Activated CD8-positive, alpha-beta memory T cell treated with anti-CD3 and anti-CD28 coated beads, Interleukin-2, amount 50 U/mL, for 24 hours (primary cell): ENCODE data around the gene MYCN.

Experiments used
- DNase-seq: peaks from one replicate; pipeline ENCODE4 v3.0.0-alpha.2; 2020; ENCODE audit errors: extremely low read depth

MYCN gene

GRCh38 chr2:15931319-15931890, 8.9 kb upstream of the MYCN start:
- DNase-seq = no peak

GRCh38 chr2:15931950-15932349, 8.4 kb upstream of the MYCN start:
- DNase-seq = no peak

GRCh38 chr2:15932394-15933183, 7.8 kb upstream of the MYCN start:
- no peak for DNase-seq

- DNase-seq = no peak
Observed at GRCh38 chr2:15933184-15933845, 7.0 kb upstream of the MYCN start.

- DNase-seq = no peak
Observed at GRCh38 chr2:15934291-15934945, 5.9 kb upstream of the MYCN start.

GRCh38 chr2:15935189-15935588, 5.2 kb upstream of the MYCN start:
- no peak for DNase-seq

- DNase-seq = no peak
Observed at GRCh38 chr2:15935675-15936074, 4.7 kb upstream of the MYCN start.

GRCh38 chr2:15936277-15937104, 3.9 kb upstream of the MYCN start:
- DNase-seq = no peak

- DNase-seq = no peak
Observed at GRCh38 chr2:15937105-15937881, 3.1 kb upstream of the MYCN start.

- DNase-seq = no peak
Observed at GRCh38 chr2:15937882-15938802, 2.2 kb upstream of the MYCN start.

GRCh38 chr2:15938803-15939555, 1.4 kb upstream of the MYCN start:
- DNase-seq = no peak

GRCh38 chr2:15939556-15939853, 845 bp upstream of the MYCN start:
- no peak for DNase-seq

GRCh38 chr2:15940661-15941480, 521 bp downstream of the MYCN start:
- DNase-seq = no peak

- DNase-seq = no peak
Observed at GRCh38 chr2:15941481-15941850, 1.1 kb downstream of the MYCN start.

- no peak for DNase-seq
Observed at GRCh38 chr2:15941871-15942710, 1.7 kb downstream of the MYCN start.

- DNase-seq = no peak
Observed at GRCh38 chr2:15942711-15943345, 2.5 kb downstream of the MYCN start.
